Measurements from ENCODE around the gene BFSP1.

BFSP1 gene

GRCh38 chr20:17542993-17543412 lies 11.8 kb upstream of the BFSP1 start:
- Mint-ChIP-seq H3K4me3 (no peak overlapping the region), H3K27me3 (peaks cover 41 to 65% of the 10 kb centered on the region in 2 donors), H3K27ac (no peak overlapping the region), H3K9me3 (no peaks in the 10 kb centered on the region), H3K4me1 (ENCODE audit: low read depth in 2 of 2) (no peaks in the 10 kb centered on the region), H3K36me3 (ENCODE audit: insufficient read depth) (peaks cover 2% of the 10 kb centered on the region)
- DNase-seq (no peak), ATAC-seq (replicated peaks) (no peak)

GRCh38 chr20:17542481-17542880 lies 11.3 kb upstream of the BFSP1 start:
- Mint-ChIP-seq H3K27ac (no peak overlapping the region), H3K27me3 (peaks cover 46 to 69% of the 10 kb centered on the region in 2 donors), H3K4me3 (no peak overlapping the region), H3K4me1 (ENCODE audit: low read depth in 2 of 2) (no peaks in the 10 kb centered on the region), H3K9me3 (no peaks in the 10 kb centered on the region), H3K36me3 (ENCODE audit: insufficient read depth) (peaks cover 2% of the 10 kb centered on the region)
- ATAC-seq (replicated peaks) (no peak), DNase-seq (no peak)

- no peak for ATAC-seq (replicated peaks)
- Mint-ChIP-seq H3K4me3 (no peak overlapping the region), H3K27ac (no peak overlapping the region), H3K4me1 (ENCODE audit: low read depth in 2 of 2) (peaks cover 0 to 3% of the 10 kb centered on the region in 2 donors), H3K27me3 (peaks cover 46 to 74% of the 10 kb centered on the region in 2 donors), H3K36me3 (ENCODE audit: insufficient read depth) (peaks cover 2% of the 10 kb centered on the region), H3K9me3 (no peaks in the 10 kb centered on the region)
- DNase-seq = no peak
Measured at GRCh38 chr20:17541996-17542395, 10.8 kb upstream of the BFSP1 start.

- H3K9me3 Mint-ChIP-seq = no peaks in the 10 kb centered on the region
- H3K36me3 Mint-ChIP-seq (ENCODE audit: insufficient read depth) = peaks cover 2% of the 10 kb centered on the region
- H3K27me3 Mint-ChIP-seq = peaks cover 46 to 77% of the 10 kb centered on the region in 2 donors
- ATAC-seq (replicated peaks) (no peak), DNase-seq (no peak)
- no peak overlapping the region for H3K4me3 Mint-ChIP-seq
- H3K27ac Mint-ChIP-seq = no peak overlapping the region
- peaks cover 0 to 4% of the 10 kb centered on the region in 2 donors for H3K4me1 Mint-ChIP-seq (ENCODE audit: low read depth in 2 of 2)
Measured at GRCh38 chr20:17541596-17541995, 10.4 kb upstream of the BFSP1 start.

GRCh38 chr20:17538517-17539170 lies 7.5 kb upstream of the BFSP1 start:
- H3K9me3 Mint-ChIP-seq = no peaks in the 10 kb centered on the region
- DNase-seq (no peak), ATAC-seq (replicated peaks) (no peak)
- H3K4me1 Mint-ChIP-seq (ENCODE audit: low read depth in 2 of 2) = peaks cover 4 to 8% of the 10 kb centered on the region in 2 donors
- no peak overlapping the region for H3K27ac Mint-ChIP-seq
- no peak overlapping the region for H3K4me3 Mint-ChIP-seq
- H3K27me3 Mint-ChIP-seq = peaks cover 35 to 52% of the 10 kb centered on the region in 2 donors
- peaks cover 2% of the 10 kb centered on the region for H3K36me3 Mint-ChIP-seq (ENCODE audit: insufficient read depth)

GRCh38 chr20:17537959-17538358 lies 6.8 kb upstream of the BFSP1 start:
- no peaks in the 10 kb centered on the region for H3K9me3 Mint-ChIP-seq
- peaks cover 2% of the 10 kb centered on the region for H3K36me3 Mint-ChIP-seq (ENCODE audit: insufficient read depth)
- peaks cover 28 to 46% of the 10 kb centered on the region in 2 donors for H3K27me3 Mint-ChIP-seq
- H3K27ac Mint-ChIP-seq = no peak overlapping the region
- no peak for DNase-seq
- ATAC-seq (replicated peaks) = no peak
- H3K4me3 Mint-ChIP-seq = no peak overlapping the region
- peaks cover 4 to 11% of the 10 kb centered on the region in 2 donors for H3K4me1 Mint-ChIP-seq (ENCODE audit: low read depth in 2 of 2)

- H3K9me3 Mint-ChIP-seq = no peaks in the 10 kb centered on the region
- DNase-seq = peak; percentile 59 to 71 (median 64)
- no peak overlapping the region for H3K4me3 Mint-ChIP-seq
- H3K27me3 Mint-ChIP-seq = peaks cover 27 to 46% of the 10 kb centered on the region in 2 donors
- peaks cover 4 to 11% of the 10 kb centered on the region in 2 donors for H3K4me1 Mint-ChIP-seq (ENCODE audit: low read depth in 2 of 2)
- H3K27ac Mint-ChIP-seq = no peak overlapping the region
- peak; percentile 99 for ATAC-seq (replicated peaks)
- H3K36me3 Mint-ChIP-seq (ENCODE audit: insufficient read depth) = peaks cover 2% of the 10 kb centered on the region
Measured at GRCh38 chr20:17536944-17537444, 5.8 kb upstream of the BFSP1 start.

- no peaks in the 10 kb centered on the region for H3K9me3 Mint-ChIP-seq
- no peak overlapping the region for H3K27ac Mint-ChIP-seq
- ATAC-seq (replicated peaks) (no peak), DNase-seq (no peak)
- peaks cover 16 to 37% of the 10 kb centered on the region in 2 donors for H3K27me3 Mint-ChIP-seq
- peaks cover 11 to 19% of the 10 kb centered on the region in 2 donors for H3K4me1 Mint-ChIP-seq (ENCODE audit: low read depth in 2 of 2)
- H3K4me3 Mint-ChIP-seq = no peak overlapping the region
- no peaks in the 10 kb centered on the region for H3K36me3 Mint-ChIP-seq (ENCODE audit: insufficient read depth)
Measured at GRCh38 chr20:17534077-17534476, 2.9 kb upstream of the BFSP1 start.

GRCh38 chr20:17533396-17533795 lies 2.2 kb upstream of the BFSP1 start:
- ATAC-seq (replicated peaks) = no peak
- H3K27ac Mint-ChIP-seq = no peak overlapping the region
- H3K36me3 Mint-ChIP-seq (ENCODE audit: insufficient read depth) = no peaks in the 10 kb centered on the region
- peaks cover 9 to 32% of the 10 kb centered on the region in 2 donors for H3K27me3 Mint-ChIP-seq
- no peaks in the 10 kb centered on the region for H3K9me3 Mint-ChIP-seq
- peaks cover 11 to 19% of the 10 kb centered on the region in 2 donors for H3K4me1 Mint-ChIP-seq (ENCODE audit: low read depth in 2 of 2)
- no peak overlapping the region for H3K4me3 Mint-ChIP-seq
- DNase-seq = no peak

- Mint-ChIP-seq H3K9me3 (no peaks in the 10 kb centered on the region), H3K27ac (peak overlapping the region; percentile 38 to 79), H3K27me3 (peaks cover 0 to 16% of the 10 kb centered on the region in 2 donors), H3K4me1 (ENCODE audit: low read depth in 2 of 2) (peaks cover 7 to 19% of the 10 kb centered on the region in 2 donors), H3K4me3 (peak overlapping the region; percentile 79 to 84), H3K36me3 (ENCODE audit: insufficient read depth) (no peaks in the 10 kb centered on the region)
- DNase-seq (no peak), ATAC-seq (replicated peaks) (no peak)
Measured at GRCh38 chr20:17531665-17532025, 466 bp upstream of the BFSP1 start.

GRCh38 chr20:17530153-17530552 lies 1.0 kb downstream of the BFSP1 start:
- Mint-ChIP-seq H3K4me3 (peak overlapping the region; percentile 56 to 67), H3K9me3 (no peaks in the 10 kb centered on the region), H3K27ac (peak overlapping the region in 1 of 2 donors; percentile 79), H3K36me3 (ENCODE audit: insufficient read depth) (no peaks in the 10 kb centered on the region), H3K27me3 (peaks cover 0 to 16% of the 10 kb centered on the region in 2 donors), H3K4me1 (ENCODE audit: low read depth in 2 of 2) (peaks cover 7 to 19% of the 10 kb centered on the region in 2 donors)
- ATAC-seq (replicated peaks) (no peak), DNase-seq (no peak)

GRCh38 chr20:17529586-17529985 lies 1.6 kb downstream of the BFSP1 start:
- Mint-ChIP-seq H3K4me3 (no peak overlapping the region), H3K27me3 (peaks cover 0 to 16% of the 10 kb centered on the region in 2 donors), H3K36me3 (ENCODE audit: insufficient read depth) (no peaks in the 10 kb centered on the region), H3K27ac (no peak overlapping the region), H3K4me1 (ENCODE audit: low read depth in 2 of 2) (peaks cover 7 to 19% of the 10 kb centered on the region in 2 donors), H3K9me3 (no peaks in the 10 kb centered on the region)
- DNase-seq = no peak
- no peak for ATAC-seq (replicated peaks)

GRCh38 chr20:17525650-17526049 lies 5.5 kb downstream of the BFSP1 start:
- H3K4me3 Mint-ChIP-seq = no peak overlapping the region
- ATAC-seq (replicated peaks) = peak; percentile 65
- H3K36me3 Mint-ChIP-seq (ENCODE audit: insufficient read depth) = no peaks in the 10 kb centered on the region
- H3K9me3 Mint-ChIP-seq = no peaks in the 10 kb centered on the region
- peak in 1 of 3 experiments; percentile 18 for DNase-seq
- peaks cover under 1 to 4% of the 10 kb centered on the region in 2 donors for H3K4me1 Mint-ChIP-seq (ENCODE audit: low read depth in 2 of 2)
- no peak overlapping the region for H3K27ac Mint-ChIP-seq
- H3K27me3 Mint-ChIP-seq = peaks cover 0 to 16% of the 10 kb centered on the region in 2 donors

GRCh38 chr20:17525132-17525531 lies 6.0 kb downstream of the BFSP1 start:
- H3K9me3 Mint-ChIP-seq = no peaks in the 10 kb centered on the region
- ATAC-seq (replicated peaks) = no peak

More at GRCh38 chr20:17525132-17525531, 6.0 kb downstream of the BFSP1 start:
- Mint-ChIP-seq H3K36me3 (ENCODE audit: insufficient read depth) (no peaks in the 10 kb centered on the region), H3K4me3 (no peak overlapping the region), H3K27me3 (peaks cover 0 to 12% of the 10 kb centered on the region in 2 donors), H3K27ac (no peak overlapping the region), H3K4me1 (ENCODE audit: low read depth in 2 of 2) (peaks cover 3% of the 10 kb centered on the region in 2 donors)
- DNase-seq = no peak

Measured in effector memory CD8-positive, alpha-beta T cell (primary cell).